ENCODE results near the gene ATP1A3. TPM values are rescaled to one million over a fixed set of nuclear protein-coding genes. Genes with fewer than 3 reads are reported as not detected.
"Not testable (repeated sequence)": the region's sequence is repeated elsewhere in the genome, so short reads cannot be mapped to it uniquely, and the experiment has no call there.

ATP1A3 gene
- total RNA-seq, 4 donors from 2014 or later, result not detected

DNA sequence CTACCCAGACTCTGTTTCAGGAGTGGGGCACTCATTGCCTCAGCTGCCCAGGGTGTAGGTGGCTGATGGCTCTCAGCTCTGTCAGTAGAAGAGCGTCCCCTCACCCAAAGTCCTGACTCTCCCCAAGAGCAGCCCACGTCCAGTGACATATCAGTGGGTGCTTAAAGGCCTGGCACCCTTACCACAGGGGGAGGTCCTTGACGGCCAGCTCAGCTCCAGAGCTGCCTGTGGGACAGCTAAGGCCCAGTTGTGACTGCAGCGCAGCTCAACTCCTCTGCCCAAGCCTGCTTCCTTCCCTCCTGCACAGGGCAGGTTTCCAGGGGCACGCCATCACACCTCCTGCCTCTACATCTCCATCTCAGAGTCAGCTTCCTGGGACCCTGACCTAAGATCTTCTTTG lies 43.6 kb upstream of the ATP1A3 start:
- TF ChIP-seq POLR2A (IDR thresholded peaks at IDR 0.05) (no peak), EP300 (IDR thresholded peaks at IDR 0.05) (no peak)
- TF ChIP-seq, protein P1, sequence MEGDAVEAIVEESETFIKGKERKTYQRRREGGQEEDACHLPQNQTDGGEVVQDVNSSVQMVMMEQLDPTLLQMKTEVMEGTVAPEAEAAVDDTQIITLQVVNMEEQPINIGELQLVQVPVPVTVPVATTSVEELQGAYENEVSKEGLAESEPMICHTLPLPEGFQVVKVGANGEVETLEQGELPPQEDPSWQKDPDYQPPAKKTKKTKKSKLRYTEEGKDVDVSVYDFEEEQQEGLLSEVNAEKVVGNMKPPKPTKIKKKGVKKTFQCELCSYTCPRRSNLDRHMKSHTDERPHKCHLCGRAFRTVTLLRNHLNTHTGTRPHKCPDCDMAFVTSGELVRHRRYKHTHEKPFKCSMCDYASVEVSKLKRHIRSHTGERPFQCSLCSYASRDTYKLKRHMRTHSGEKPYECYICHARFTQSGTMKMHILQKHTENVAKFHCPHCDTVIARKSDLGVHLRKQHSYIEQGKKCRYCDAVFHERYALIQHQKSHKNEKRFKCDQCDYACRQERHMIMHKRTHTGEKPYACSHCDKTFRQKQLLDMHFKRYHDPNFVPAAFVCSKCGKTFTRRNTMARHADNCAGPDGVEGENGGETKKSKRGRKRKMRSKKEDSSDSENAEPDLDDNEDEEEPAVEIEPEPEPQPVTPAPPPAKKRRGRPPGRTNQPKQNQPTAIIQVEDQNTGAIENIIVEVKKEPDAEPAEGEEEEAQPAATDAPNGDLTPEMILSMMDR (IDR thresholded peaks at IDR 0.05), result no peak
- WGBS, 2 donors, result 92 to 100% methylated on average over 2 to 5 of the region's 5 CpGs

DNA sequence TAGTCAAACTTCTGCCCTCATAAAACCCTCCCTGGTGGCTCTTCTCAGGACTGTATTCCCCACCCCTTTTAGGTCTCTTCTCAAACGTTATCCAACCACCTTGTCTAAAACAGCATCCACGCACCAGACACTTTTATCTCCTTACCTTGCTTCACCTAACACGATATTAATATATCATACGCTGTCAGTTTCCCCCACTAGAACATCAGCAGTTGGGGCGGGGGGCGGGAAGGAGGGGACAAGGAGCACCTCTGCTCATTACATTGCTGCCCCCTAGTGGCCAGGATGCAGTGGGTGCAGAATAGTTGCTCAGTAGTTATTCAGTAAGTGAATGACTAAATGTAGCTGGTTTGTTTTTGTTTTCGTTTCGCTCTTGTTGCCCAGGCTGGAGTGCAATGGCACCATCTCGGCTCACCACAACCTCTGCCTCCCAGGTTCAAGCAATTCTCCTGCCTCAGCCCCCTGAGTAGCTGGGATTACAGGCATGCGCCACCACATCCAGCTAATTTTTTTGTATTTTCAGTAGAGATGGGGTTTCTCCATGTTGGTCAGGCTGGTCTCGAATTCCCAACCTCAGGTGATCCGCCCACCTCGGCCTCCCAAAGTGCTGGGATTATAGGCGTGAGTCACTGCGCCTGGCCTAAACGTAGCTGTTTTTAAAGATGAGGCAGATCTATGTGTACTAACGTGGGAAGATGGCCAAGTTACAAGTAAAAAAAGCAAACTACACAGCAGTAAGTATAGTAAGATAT lies 40.8 kb upstream of the ATP1A3 start:
- TF ChIP-seq, protein P1 (IDR thresholded peaks at IDR 0.05), result peak; percentile 41 to 74 (median 68)
- peak in 1 of 2 donors; percentile 11 for DNase-seq (ENCODE audit: low spot score in 2 of 2)
- not testable (repeated sequence) for H3K4me1 ChIP-seq, H3K27ac ChIP-seq, H3K9me3 ChIP-seq, H3K27me3 ChIP-seq, H3K4me3 ChIP-seq
- H3K36me3 ChIP-seq, result peaks cover 0 to 10% (median 0%) of the 10 kb centered on the region in 3 donors
- WGBS, 2 donors, result 47 to 53% methylated on average over 17 of the region's 17 CpGs

More for the DNA sequence above, 43.6 kb upstream of the ATP1A3 start:
- Histone ChIP-seq H3K9me3 (no peaks in the 10 kb centered on the region), H3K27me3 (no peaks in the 10 kb centered on the region), H3K4me1 (no peaks in the 10 kb centered on the region), H3K36me3 (peaks cover 0 to 28% (median 0%) of the 10 kb centered on the region in 3 donors), H3K4me3 (no peak overlapping the region), H3K27ac (no peak overlapping the region)
- no peak for DNase-seq (ENCODE audit: low spot score in 2 of 2)

DNA sequence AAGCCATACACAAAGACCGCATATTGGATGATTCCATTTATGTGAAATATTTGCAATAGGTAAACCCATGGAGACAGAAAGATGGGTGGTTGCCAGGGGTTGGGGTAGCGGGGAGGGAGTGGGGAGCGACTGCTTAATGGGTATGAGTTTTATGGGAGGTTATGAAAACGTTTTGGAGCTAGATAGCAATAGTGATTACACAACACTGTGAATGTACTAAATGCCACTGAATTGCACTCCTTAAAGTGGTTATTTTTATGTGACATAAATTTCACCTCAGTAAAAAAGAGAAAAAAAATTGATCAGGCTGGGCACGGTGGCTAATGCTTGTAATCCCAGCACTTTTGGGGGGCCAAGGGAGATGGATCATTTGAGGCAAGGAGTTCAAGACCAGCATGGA lies 39.4 kb upstream of the ATP1A3 start:
- no peaks in the 10 kb centered on the region for H3K27me3 ChIP-seq
- TF ChIP-seq, protein P1 (IDR thresholded peaks at IDR 0.05), result no peak
- TF ChIP-seq EP300 (IDR thresholded peaks at IDR 0.05), result no peak
- TF ChIP-seq POLR2A (IDR thresholded peaks at IDR 0.05), result no peak
- H3K27ac ChIP-seq, result no peak overlapping the region
- no peak overlapping the region for H3K4me3 ChIP-seq
- H3K4me1 ChIP-seq, result no peaks in the 10 kb centered on the region
- DNase-seq (ENCODE audit: low spot score in 2 of 2), result no peak
- no peaks in the 10 kb centered on the region for H3K9me3 ChIP-seq
- 51 to 63% methylated on average over 5 of the region's 5 CpGs for WGBS, 2 donors
- peaks cover 0 to 5% (median 0%) of the 10 kb centered on the region in 3 donors for H3K36me3 ChIP-seq

DNA sequence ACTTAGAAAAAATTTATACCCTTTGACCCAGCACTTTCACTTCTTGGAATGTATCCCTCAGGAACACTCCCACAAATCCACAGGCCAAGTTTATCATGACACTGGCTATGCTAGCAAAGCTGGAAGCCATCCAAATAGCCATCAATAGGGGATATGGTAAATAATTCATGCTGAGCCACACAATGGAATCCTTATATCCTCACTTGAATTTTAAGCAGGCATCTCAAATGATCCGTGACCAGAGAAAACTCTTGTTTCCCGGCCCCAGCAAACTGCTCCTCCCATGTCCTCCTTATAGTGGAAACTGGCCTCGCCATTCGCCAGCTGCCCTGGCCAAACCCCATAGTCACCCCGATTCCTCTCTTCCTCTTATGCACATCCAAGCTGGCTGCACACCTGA lies 38.4 kb upstream of the ATP1A3 start:
- no peak overlapping the region for H3K4me3 ChIP-seq
- H3K36me3 ChIP-seq, result no peaks in the 10 kb centered on the region
- no peaks in the 10 kb centered on the region for H3K27me3 ChIP-seq
- TF ChIP-seq, protein P1 (IDR thresholded peaks at IDR 0.05), result no peak
- no peak for TF ChIP-seq POLR2A (IDR thresholded peaks at IDR 0.05)
- TF ChIP-seq EP300 (IDR thresholded peaks at IDR 0.05), result no peak
- DNase-seq (ENCODE audit: low spot score in 2 of 2), result no peak
- WGBS, 2 donors, result 34 to 41% methylated on average over 5 of the region's 5 CpGs
- H3K27ac ChIP-seq, result no peak overlapping the region
- no peaks in the 10 kb centered on the region for H3K4me1 ChIP-seq
- H3K9me3 ChIP-seq, result no peaks in the 10 kb centered on the region

DNA sequence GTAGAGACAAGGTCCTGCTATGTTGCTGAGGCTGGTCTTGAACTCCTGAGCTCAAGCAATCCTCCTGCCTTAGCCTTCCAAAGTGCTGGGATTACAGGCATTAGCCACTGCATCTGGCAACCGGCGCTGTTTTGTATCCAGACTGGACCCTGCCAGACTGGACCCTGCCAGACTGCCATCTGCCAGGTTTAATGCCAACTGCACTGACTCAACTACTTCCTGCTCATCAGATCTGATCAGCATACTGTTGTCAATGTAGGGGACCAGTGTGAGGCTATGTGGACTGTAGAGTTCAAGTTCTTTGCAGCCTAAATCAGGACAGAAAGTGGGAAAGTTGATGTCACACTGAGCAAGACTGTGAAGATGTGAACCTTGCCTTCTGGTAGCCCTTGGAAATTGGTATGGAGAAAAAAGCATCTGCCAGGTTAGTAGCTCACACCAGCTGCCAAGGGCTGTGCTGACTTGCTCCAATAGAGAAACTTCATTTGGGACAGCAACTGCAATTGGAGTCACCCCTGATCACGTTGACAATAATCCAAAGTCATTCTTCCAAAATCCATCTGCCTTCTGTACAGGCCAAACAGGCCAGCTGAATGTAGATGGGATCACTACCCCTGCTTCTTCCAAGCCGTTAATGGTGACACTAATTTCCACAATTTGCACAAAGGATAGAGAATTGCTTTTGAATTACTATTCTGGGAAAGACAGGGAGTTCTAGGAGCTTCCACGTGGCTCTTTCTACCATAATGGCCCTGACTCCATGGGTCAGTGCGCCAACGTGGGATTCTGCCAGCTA lies 36.8 kb upstream of the ATP1A3 start:
- no peaks in the 10 kb centered on the region for H3K27me3 ChIP-seq
- 84 to 85% methylated on average over 7 of the region's 7 CpGs for WGBS, 2 donors
- TF ChIP-seq, protein P1 (IDR thresholded peaks at IDR 0.05), result no peak
- TF ChIP-seq EP300 (IDR thresholded peaks at IDR 0.05), result no peak
- TF ChIP-seq POLR2A (IDR thresholded peaks at IDR 0.05), result no peak
- no peaks in the 10 kb centered on the region for H3K36me3 ChIP-seq
- no peaks in the 10 kb centered on the region for H3K4me1 ChIP-seq
- no peak for DNase-seq (ENCODE audit: low spot score in 2 of 2)
- no peak overlapping the region for H3K4me3 ChIP-seq
- no peaks in the 10 kb centered on the region for H3K9me3 ChIP-seq
- no peak overlapping the region for H3K27ac ChIP-seq
